GM10266 (cell line): Measurements from ENCODE around the gene ALOX15B.
A peak's percentile ranks its signal among the peaks of the same experiment; 100 is the strongest.

Experiments
- DNase-seq: peaks from one replicate; pipeline ENCODE4 v3.0.0; 2012; ENCODE audit errors: extremely low spot score
- TF ChIP-seq, protein P1 (sequence below): IDR thresholded peaks from 2 replicates; pipeline ENCODE4 v1.5.1; 2012; ENCODE audit warnings: mild to moderate bottlenecking, low read depth; ENCODE audit not compliant: control insufficient read depth, insufficient read depth; ENCODE audit errors: missing control alignments

The ALOX15B gene, protein sequence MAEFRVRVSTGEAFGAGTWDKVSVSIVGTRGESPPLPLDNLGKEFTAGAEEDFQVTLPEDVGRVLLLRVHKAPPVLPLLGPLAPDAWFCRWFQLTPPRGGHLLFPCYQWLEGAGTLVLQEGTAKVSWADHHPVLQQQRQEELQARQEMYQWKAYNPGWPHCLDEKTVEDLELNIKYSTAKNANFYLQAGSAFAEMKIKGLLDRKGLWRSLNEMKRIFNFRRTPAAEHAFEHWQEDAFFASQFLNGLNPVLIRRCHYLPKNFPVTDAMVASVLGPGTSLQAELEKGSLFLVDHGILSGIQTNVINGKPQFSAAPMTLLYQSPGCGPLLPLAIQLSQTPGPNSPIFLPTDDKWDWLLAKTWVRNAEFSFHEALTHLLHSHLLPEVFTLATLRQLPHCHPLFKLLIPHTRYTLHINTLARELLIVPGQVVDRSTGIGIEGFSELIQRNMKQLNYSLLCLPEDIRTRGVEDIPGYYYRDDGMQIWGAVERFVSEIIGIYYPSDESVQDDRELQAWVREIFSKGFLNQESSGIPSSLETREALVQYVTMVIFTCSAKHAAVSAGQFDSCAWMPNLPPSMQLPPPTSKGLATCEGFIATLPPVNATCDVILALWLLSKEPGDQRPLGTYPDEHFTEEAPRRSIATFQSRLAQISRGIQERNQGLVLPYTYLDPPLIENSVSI

GRCh38 chr17:8038954-8039610 lies at the start of gene ALOX15B:
Gene ALOX15B, plus strand, starts transcription at chr17:8039059. Its CDS starts 97 bp downstream, at chr17:8039156.
- TF ChIP-seq, protein P1, sequence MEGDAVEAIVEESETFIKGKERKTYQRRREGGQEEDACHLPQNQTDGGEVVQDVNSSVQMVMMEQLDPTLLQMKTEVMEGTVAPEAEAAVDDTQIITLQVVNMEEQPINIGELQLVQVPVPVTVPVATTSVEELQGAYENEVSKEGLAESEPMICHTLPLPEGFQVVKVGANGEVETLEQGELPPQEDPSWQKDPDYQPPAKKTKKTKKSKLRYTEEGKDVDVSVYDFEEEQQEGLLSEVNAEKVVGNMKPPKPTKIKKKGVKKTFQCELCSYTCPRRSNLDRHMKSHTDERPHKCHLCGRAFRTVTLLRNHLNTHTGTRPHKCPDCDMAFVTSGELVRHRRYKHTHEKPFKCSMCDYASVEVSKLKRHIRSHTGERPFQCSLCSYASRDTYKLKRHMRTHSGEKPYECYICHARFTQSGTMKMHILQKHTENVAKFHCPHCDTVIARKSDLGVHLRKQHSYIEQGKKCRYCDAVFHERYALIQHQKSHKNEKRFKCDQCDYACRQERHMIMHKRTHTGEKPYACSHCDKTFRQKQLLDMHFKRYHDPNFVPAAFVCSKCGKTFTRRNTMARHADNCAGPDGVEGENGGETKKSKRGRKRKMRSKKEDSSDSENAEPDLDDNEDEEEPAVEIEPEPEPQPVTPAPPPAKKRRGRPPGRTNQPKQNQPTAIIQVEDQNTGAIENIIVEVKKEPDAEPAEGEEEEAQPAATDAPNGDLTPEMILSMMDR = no peak
- no peak for DNase-seq

DNA sequence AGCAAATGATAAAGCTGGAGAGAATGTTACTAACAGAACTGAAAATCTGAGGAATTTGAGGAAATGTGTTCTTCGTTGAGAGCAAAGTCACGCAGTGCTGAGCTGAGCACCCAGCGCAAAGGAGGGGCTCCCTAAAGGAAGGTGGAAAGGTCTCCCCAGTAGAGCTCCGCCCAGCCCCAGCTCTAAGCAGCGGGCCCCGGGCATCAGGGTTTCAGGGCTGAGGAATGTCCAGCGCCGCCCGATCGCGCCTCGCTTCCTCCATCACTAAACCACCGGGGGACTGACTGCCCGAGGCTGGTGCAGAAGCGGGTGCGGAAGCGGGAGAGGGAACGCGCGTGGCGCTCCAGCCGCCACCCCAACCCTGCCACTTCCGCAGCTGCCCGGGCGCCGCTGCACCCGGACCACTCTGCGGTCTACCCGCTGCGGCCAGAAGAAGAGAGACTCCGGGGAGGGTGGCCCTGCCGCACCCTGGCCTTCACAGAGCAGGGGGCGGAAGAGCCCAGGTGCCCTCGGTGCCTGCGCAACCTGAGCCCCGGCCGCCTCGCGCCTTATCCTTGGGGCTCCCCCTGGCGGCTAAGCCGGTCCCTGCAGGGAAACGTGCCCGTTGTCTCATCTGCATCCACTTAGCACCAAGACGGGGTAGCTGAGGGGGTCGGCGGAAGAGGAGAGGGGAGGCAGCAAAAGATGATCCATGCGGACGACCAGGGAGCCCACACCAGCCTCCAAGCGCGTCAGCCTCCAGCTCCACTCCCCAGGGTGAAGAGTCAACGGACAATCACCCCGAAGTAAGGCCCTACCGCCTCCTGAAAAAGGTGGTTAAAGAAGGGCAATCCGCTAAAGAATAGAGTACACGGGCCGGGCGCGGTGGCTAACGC lies 48.8 kb upstream of the ALOX15B start:
- TF ChIP-seq, protein P1 = peak; percentile 97
- DNase-seq = peak; percentile 90

DNA sequence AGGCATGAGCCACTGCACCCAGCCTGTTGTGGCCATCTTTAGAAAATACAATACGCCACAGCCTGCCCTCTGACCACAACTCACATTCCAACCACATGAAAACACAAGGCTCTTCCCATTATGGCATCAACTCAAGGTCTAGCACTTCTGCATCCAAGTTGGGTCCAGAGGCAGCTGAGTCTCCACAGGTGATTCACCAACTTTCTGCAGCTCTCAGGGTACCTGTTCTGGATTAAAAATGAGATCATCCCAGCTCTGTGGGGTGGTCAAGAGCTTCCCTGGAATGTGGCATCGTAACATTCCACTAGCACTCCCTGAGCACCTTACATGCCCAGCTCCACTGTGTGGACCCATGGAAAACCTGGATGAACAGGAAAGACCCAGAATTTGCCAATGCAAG lies 46.3 kb upstream of the ALOX15B start:
- no peak for DNase-seq
- TF ChIP-seq, protein P1 = no peak

DNA sequence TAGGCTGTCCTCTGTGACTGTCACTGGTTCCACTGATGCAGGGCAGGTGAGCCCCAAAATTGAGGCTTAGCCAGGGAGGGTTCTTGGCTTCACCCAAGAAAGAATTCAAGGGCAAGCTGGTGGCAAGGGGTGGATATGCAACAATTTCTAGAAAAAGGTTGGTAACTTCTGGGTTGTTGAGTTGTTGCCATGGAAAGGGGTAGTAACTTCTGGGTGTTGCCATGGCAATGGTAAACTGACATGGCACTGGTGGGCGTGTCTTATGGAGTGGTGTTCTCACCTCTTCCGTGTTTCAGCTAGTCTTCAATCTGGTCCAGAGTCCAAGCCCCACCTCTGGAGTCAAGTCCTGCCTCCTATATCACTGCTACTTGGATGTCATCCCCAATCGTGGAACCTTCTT lies 45.9 kb upstream of the ALOX15B start:
- DNase-seq = no peak
- TF ChIP-seq, protein P1 = no peak

DNA sequence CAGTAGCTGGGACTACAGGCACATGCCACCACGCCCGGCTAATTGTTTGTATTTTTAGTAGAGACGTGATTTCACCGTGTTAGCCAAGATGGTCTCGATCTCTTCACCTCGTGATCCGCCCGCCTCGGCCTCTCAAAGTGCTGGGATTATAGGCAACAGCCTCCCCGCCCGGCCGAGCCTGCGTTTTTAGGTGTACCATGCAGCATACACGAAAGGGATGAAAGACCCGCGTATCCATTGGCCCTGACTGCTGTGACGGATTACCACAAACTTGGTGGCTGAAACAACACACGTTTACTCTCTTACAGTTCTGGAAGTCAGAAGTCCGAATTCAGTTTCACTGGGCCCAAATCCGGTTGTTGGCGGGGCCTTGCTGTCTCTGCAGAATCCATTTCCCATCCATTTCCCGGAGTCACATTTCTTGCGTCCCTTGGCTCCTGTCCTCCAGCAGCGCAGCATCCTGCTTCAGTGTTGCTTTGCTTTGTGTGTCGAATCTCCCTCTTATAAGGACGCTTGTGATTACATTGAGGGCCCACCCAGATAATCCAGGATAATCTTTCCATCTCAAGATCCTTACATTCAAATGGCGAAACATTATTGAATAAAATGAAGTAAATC lies 44.8 kb upstream of the ALOX15B start:
- TF ChIP-seq, protein P1 = no peak
- DNase-seq = no peak

- DNase-seq = no peak
- TF ChIP-seq, protein P1 = no peak
Measured at GRCh38 chr17:7995724-7996123, 43.1 kb upstream of the ALOX15B start.
